SU-DHL-6 (cell line): ENCODE measurements around the gene CHRNB1.

ENCODE experiments used
- H2AFZ ChIP-seq: fragments of 200-600 bp; sonication (generic); 2 replicates; pipeline ENCODE4 v1.6.1; 2014; ENCODE audit warnings: low read depth, mild to moderate bottlenecking, moderate library complexity, mixed read lengths, antibody characterized with exemption, low read length; ENCODE audit not compliant: severe bottlenecking
- H3F3A ChIP-seq: fragments of 200-600 bp; shearing (Covaris generic); 2 replicates; pipeline ENCODE4 v1.6.0; 2016; ENCODE audit warnings: antibody characterized with exemption, mild to moderate bottlenecking; ENCODE audit not compliant: insufficient read depth
- H3K27ac ChIP-seq: fragments of 200-600 bp; sonication (generic); 2 replicates; pipeline ENCODE4 v1.5.1; 2016; ENCODE audit warnings: low read depth, mild to moderate bottlenecking, low read length, moderate library complexity, mixed read lengths
- H3K27me3 ChIP-seq: fragments of 200-600 bp; sonication (generic), shearing (Covaris generic); 2 replicates; pipeline ENCODE4 v1.6.0; 2014; ENCODE audit warnings: mild to moderate bottlenecking, low read length
- H3K36me3 ChIP-seq: fragments of 200-600 bp; sonication (generic); 2 replicates; pipeline ENCODE4 v1.6.1; 2014; ENCODE audit warnings: mild to moderate bottlenecking, low read length, mixed read lengths
- H3K4me2 ChIP-seq: fragments of 300-600, 200-600 bp; shearing (Covaris generic), sonication (generic); 2 replicates; pipeline ENCODE4 v1.6.0; 2014; ENCODE audit warnings: low read length, low read depth, mild to moderate bottlenecking; ENCODE audit not compliant: poor library complexity, severe bottlenecking
- H3K4me3 ChIP-seq: fragments of 200-600 bp; sonication (generic); 2 replicates; pipeline ENCODE4 v1.5.1; 2014; ENCODE audit warnings: antibody characterized with exemption, low read length, mild to moderate bottlenecking, mixed read lengths; ENCODE audit not compliant: insufficient read depth, poor library complexity, severe bottlenecking
- H3K79me2 ChIP-seq: fragments of 200-600 bp; sonication (generic); 2 replicates; pipeline ENCODE4 v1.6.1; 2014; ENCODE audit warnings: mild to moderate bottlenecking, low read length, moderate library complexity; ENCODE audit not compliant: insufficient read depth
- H3K9ac ChIP-seq: fragments of 200-600 bp; sonication (generic); 2 replicates; pipeline ENCODE4 v1.7.0; 2014; ENCODE audit warnings: mild to moderate bottlenecking, low read length
- H3K9me2 ChIP-seq: fragments of 200-600 bp; sonication (generic); replicated peaks from 2 replicates; pipeline ENCODE4 v1.6.1; 2014; ENCODE audit warnings: low read length; ENCODE audit not compliant: insufficient read depth
- H3K9me3 ChIP-seq: fragments of 200-600 bp; sonication (generic); 2 replicates; pipeline ENCODE4 v1.6.1; 2014; ENCODE audit warnings: low read length, mixed read lengths; ENCODE audit not compliant: insufficient read depth
- H4K20me1 ChIP-seq: fragments of 200-600 bp; sonication (generic); 2 replicates; pipeline ENCODE4 v1.6.1; 2014; ENCODE audit warnings: low read depth, mild to moderate bottlenecking, antibody characterized with exemption, low read length, moderate library complexity, mixed read lengths
- EZH2phosphoT487 ChIP-seq: fragments of 200-600 bp; sonication (generic), shearing (Covaris generic); conservative IDR thresholded peaks from 2 replicates; pipeline ENCODE4 v1.6.1; 2018; ENCODE audit warnings: mild to moderate bottlenecking, antibody characterized with exemption, low read length, moderate library complexity, mixed read lengths
- TF ChIP-seq, protein P1 (sequence below): fragments of 200-600 bp; sonication (generic); IDR thresholded peaks from one replicate; pipeline ENCODE4 v1.5.1; 2017; ENCODE audit warnings: antibody characterized with exemption, mild to moderate bottlenecking, low read length, moderate library complexity; ENCODE audit not compliant: insufficient read depth, poor library complexity, severe bottlenecking

The CHRNB1 gene

DNA sequence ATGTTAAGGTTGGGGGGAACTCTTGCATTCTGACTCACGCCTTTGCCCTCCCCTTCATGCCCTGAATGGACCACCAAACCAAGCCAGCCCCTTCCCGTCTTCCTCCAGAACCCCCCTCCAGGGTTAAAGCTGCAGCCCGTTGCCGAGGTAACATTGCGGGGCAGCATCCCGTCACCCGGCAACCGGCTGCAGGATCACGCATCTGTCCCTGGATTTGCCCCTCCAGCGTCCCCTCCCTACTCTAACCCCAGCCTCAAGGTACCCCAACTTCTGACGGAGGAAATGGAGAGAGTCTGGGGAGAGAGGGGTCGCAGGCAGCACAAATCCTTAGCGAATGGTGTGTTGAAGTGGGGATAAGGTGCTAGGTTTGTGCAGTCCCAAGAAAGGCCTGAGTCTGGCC is 37.8 kb upstream of the CHRNB1 start:
- Histone ChIP-seq H3K4me3 (no peak overlapping the region), H3K9me3 (no peaks in the 10 kb centered on the region), H3K27me3 (no peaks in the 10 kb centered on the region), H3F3A (no peaks in the 10 kb centered on the region), H3K4me2 (no peak overlapping the region), H4K20me1 (no peaks in the 10 kb centered on the region), H3K9ac (no peak overlapping the region), H2AFZ (no peak overlapping the region), H3K27ac (no peak overlapping the region), H3K9me2 (no peaks in the 10 kb centered on the region), H3K36me3 (no peaks in the 10 kb centered on the region), H3K79me2 (no peaks in the 10 kb centered on the region)
- no peak for TF ChIP-seq EZH2phosphoT487
- TF ChIP-seq, protein P1, sequence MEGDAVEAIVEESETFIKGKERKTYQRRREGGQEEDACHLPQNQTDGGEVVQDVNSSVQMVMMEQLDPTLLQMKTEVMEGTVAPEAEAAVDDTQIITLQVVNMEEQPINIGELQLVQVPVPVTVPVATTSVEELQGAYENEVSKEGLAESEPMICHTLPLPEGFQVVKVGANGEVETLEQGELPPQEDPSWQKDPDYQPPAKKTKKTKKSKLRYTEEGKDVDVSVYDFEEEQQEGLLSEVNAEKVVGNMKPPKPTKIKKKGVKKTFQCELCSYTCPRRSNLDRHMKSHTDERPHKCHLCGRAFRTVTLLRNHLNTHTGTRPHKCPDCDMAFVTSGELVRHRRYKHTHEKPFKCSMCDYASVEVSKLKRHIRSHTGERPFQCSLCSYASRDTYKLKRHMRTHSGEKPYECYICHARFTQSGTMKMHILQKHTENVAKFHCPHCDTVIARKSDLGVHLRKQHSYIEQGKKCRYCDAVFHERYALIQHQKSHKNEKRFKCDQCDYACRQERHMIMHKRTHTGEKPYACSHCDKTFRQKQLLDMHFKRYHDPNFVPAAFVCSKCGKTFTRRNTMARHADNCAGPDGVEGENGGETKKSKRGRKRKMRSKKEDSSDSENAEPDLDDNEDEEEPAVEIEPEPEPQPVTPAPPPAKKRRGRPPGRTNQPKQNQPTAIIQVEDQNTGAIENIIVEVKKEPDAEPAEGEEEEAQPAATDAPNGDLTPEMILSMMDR = no peak

DNA sequence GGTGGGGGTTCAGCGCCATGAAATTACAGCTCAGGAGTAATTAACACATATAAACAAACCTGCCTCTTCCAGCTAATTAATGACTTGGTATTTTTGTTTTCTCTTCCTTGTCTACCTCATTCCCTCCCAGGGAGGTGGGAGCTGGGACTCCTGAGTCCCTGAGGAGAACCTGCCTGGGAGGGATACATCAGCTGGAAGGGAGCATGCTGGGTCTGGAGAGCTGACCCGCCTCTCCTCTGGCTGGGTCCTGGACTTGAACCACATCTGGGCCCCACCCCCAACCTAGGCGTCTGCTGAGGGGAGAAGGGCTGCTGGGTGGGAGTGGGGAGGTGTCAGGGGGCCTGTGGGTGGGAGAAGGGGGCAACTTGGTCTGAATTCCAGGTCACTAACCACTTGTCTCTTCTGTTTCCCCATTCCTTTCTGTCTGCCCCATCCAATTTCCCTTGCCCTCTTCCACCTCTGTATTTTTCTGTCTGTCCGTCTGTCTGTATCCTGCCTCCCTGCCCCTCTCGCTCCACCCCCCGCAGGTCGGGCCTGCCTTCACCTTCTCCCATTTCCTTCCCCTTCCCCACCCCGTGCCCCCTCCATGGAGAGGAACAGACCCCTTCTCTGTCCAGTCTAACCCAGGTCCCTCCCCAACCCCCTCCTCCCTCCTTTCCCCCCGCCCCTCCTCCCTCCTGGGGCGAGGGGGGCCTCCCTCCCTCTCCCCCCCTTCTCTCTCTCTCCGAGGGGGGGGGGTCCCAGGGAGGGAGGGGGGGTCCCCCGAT is 37.2 kb upstream of the CHRNB1 start, which contains the start of gene NLGN2:
NLGN2 (plus strand) TSS at position 361 of the 767 bp plus-strand sequence. CDS start 411 bp downstream, outside the sequence.
- Histone ChIP-seq H4K20me1 (no peaks in the 10 kb centered on the region), H3K79me2 (no peaks in the 10 kb centered on the region), H3F3A (no peaks in the 10 kb centered on the region), H3K4me2 (no peak within 1 kb of the TSS), H3K9me3 (no peaks in the 10 kb centered on the region), H3K9me2 (no peaks in the 10 kb centered on the region), H3K27me3 (no peaks in the 10 kb centered on the region), H3K4me3 (no peak within 1 kb of the TSS), H3K36me3 (no peaks in the 10 kb centered on the region), H3K27ac (no peak within 1 kb of the TSS), H2AFZ (no peak within 1 kb of the TSS), H3K9ac (no peak within 1 kb of the TSS)
- no peak for TF ChIP-seq EZH2phosphoT487
- TF ChIP-seq, protein P1 = no peak

DNA sequence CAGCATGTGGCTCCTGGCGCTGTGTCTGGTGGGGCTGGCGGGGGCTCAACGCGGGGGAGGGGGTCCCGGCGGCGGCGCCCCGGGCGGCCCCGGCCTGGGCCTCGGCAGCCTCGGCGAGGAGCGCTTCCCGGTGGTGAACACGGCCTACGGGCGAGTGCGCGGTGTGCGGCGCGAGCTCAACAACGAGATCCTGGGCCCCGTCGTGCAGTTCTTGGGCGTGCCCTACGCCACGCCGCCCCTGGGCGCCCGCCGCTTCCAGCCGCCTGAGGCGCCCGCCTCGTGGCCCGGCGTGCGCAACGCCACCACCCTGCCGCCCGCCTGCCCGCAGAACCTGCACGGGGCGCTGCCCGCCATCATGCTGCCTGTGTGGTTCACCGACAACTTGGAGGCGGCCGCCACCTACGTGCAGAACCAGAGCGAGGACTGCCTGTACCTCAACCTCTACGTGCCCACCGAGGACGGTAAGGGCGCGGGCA is 36.6 kb upstream of the CHRNB1 start:
- Histone ChIP-seq H4K20me1 (no peaks in the 10 kb centered on the region), H2AFZ (no peak overlapping the region), H3K79me2 (no peaks in the 10 kb centered on the region), H3K9me2 (no peaks in the 10 kb centered on the region), H3K27me3 (no peaks in the 10 kb centered on the region), H3K27ac (no peak overlapping the region), H3K9me3 (no peaks in the 10 kb centered on the region), H3K4me3 (no peak overlapping the region), H3K4me2 (no peak overlapping the region), H3F3A (no peaks in the 10 kb centered on the region), H3K36me3 (no peaks in the 10 kb centered on the region), H3K9ac (no peak overlapping the region)
- TF ChIP-seq EZH2phosphoT487 = no peak
- TF ChIP-seq, protein P1 = no peak
